ENCODE measurements around the gene RASGRP1. TPM values are rescaled to one million over a fixed set of nuclear protein-coding genes. Genes with fewer than 3 reads are reported as not detected.

RASGRP1 gene
- total RNA-seq, 2 experiments from 2014 or later = 66.6 to 69.7 TPM

DNA sequence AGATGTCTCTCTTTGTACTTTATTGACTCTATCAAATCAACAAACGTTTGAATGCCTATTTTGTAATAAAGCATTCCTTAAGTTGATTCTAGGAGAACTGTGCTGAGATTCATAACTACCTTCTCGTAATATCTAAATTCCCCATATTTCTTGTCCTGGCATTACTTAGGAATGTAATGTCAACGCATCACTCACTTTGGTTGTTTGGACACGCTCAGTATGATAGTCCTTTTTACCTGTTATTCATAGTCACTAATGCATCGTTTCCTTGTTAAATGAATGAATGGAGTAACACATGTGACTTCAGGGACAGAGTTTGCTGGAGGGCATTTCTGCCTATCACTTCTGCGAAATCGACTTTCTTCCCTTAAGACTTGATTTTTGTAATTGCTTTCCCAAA lies 44.1 kb upstream of the RASGRP1 start:
- intact Hi-C loops (cut with DNase I, micrococcal nuclease) = loop anchor here in 1 of 2 experiments (5.0 kb wide), 2 partner anchors 36 to 39 kb away; no protein-coding TSS in a partner anchor
- H3K9me3 ChIP-seq (ENCODE audit: control insufficient read depth in 1 of 2, insufficient read depth in 1 of 2, low read length in 2 of 2) = no peaks in the 10 kb centered on the region
- H3K4me1 ChIP-seq (ENCODE audit: insufficient read depth, low read length) = peaks cover 37% of the 10 kb centered on the region
- DNase-seq = no peak
- no peaks in the 10 kb centered on the region for H3K27me3 Mint-ChIP-seq
- no peaks in the 10 kb centered on the region for H3K36me3 Mint-ChIP-seq (ENCODE audit: low read depth)
- no peak overlapping the region for H3K27ac ChIP-seq (ENCODE audit: low read depth in 1 of 2, low read length in 2 of 2)
- peaks cover 53% of the 10 kb centered on the region for H3K4me1 Mint-ChIP-seq (ENCODE audit: low read depth)
- CTCF ChIA-PET = interaction anchor here (0.8 to 1.5 kb wide), 3 partner anchors 44 to 75 kb away, joined by 3 to 5 read pairs (median 3); partner anchors contain the start of gene RASGRP1
- POLR2A ChIA-PET = no interaction called here
- TF ChIP-seq, protein P1, sequence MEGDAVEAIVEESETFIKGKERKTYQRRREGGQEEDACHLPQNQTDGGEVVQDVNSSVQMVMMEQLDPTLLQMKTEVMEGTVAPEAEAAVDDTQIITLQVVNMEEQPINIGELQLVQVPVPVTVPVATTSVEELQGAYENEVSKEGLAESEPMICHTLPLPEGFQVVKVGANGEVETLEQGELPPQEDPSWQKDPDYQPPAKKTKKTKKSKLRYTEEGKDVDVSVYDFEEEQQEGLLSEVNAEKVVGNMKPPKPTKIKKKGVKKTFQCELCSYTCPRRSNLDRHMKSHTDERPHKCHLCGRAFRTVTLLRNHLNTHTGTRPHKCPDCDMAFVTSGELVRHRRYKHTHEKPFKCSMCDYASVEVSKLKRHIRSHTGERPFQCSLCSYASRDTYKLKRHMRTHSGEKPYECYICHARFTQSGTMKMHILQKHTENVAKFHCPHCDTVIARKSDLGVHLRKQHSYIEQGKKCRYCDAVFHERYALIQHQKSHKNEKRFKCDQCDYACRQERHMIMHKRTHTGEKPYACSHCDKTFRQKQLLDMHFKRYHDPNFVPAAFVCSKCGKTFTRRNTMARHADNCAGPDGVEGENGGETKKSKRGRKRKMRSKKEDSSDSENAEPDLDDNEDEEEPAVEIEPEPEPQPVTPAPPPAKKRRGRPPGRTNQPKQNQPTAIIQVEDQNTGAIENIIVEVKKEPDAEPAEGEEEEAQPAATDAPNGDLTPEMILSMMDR (IDR thresholded peaks at IDR 0.05) = no peak
- no peak overlapping the region for H3K4me3 ChIP-seq (ENCODE audit: low read length)
- ATAC-seq (ENCODE audit: poor library complexity) = no peak
- H3K9me3 Mint-ChIP-seq = no peaks in the 10 kb centered on the region
- H3K4me3 Mint-ChIP-seq = no peak overlapping the region
- H3K27ac Mint-ChIP-seq = no peak overlapping the region
- no peaks in the 10 kb centered on the region for H3K36me3 ChIP-seq (ENCODE audit: insufficient read depth, low read length)
- no peaks in the 10 kb centered on the region for H3K27me3 ChIP-seq (ENCODE audit: control insufficient read depth in 1 of 2, insufficient read depth in 2 of 2, low read length in 2 of 2)

DNA sequence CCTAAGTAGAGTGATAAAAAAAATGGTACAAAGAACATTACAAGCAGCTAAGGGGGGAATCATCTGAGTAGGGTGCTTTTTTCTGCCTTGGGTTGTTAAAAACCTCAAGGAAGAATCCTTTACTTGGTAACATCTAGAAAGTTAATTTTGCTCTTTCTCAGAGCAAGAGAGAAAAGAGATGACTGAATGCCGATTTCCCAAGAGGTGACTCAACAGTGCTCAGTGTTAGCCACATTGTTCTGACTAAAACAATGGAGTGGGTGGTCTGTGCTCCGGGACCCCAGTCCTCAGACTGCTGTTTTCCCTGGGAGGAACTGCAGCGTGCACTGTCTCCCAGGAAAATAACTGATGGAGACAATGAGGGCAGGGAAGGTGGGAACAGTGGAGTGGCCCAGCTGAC lies 41.1 kb upstream of the RASGRP1 start:
- peaks cover 9% of the 10 kb centered on the region for H3K4me1 ChIP-seq (ENCODE audit: insufficient read depth, low read length)
- H3K4me3 ChIP-seq (ENCODE audit: low read length) = no peak overlapping the region
- no peaks in the 10 kb centered on the region for H3K36me3 ChIP-seq (ENCODE audit: insufficient read depth, low read length)
- H3K27me3 ChIP-seq (ENCODE audit: control insufficient read depth in 1 of 2, insufficient read depth in 2 of 2, low read length in 2 of 2) = no peaks in the 10 kb centered on the region
- Mint-ChIP-seq H3K27ac (no peak overlapping the region), H3K36me3 (ENCODE audit: low read depth) (no peaks in the 10 kb centered on the region), H3K4me3 (no peak overlapping the region), H3K27me3 (no peaks in the 10 kb centered on the region), H3K9me3 (no peaks in the 10 kb centered on the region), H3K4me1 (ENCODE audit: low read depth) (peaks cover 25% of the 10 kb centered on the region)
- H3K9me3 ChIP-seq (ENCODE audit: control insufficient read depth in 1 of 2, insufficient read depth in 1 of 2, low read length in 2 of 2) = no peaks in the 10 kb centered on the region
- ChIA-PET CTCF (no interaction called here), POLR2A (interaction anchor here (0.7 kb wide), 1 partner anchor 19 kb away, joined by 3 read pairs; no protein-coding TSS in a partner anchor)
- TF ChIP-seq, protein P1 (IDR thresholded peaks at IDR 0.05) = no peak
- ATAC-seq (ENCODE audit: poor library complexity) (no peak), DNase-seq (no peak)
- H3K27ac ChIP-seq (ENCODE audit: low read depth in 1 of 2, low read length in 2 of 2) = no peak overlapping the region
- intact Hi-C loops (cut with DNase I, micrococcal nuclease) = loop anchor here in 1 of 2 experiments (5.0 kb wide), 2 partner anchors 33 to 42 kb away; no protein-coding TSS in a partner anchor

DNA sequence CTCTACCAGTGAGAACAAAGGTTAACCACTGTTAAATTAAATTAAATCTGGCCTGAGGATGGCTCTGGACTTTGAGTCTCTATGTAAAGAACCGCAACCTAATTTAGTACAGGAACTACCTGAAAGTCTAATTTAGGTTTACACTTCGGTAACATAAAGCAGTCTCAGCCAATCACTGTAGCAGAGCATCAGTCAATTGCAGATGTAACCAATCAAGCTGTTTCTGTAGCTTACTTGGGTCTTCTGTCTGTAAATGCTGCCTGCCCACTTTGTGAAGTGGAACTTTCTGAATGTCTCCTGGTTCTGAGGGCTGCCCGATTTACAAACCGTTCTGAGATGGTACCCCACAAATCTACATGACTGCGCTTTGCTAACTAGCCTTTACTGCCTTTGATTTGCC lies 39.1 kb upstream of the RASGRP1 start:
- no peak for DNase-seq
- H3K27ac Mint-ChIP-seq = no peak overlapping the region
- no peak overlapping the region for H3K4me3 Mint-ChIP-seq
- H3K36me3 Mint-ChIP-seq (ENCODE audit: low read depth) = no peaks in the 10 kb centered on the region
- no peaks in the 10 kb centered on the region for H3K27me3 ChIP-seq (ENCODE audit: control insufficient read depth in 1 of 2, insufficient read depth in 2 of 2, low read length in 2 of 2)
- no peaks in the 10 kb centered on the region for H3K36me3 ChIP-seq (ENCODE audit: insufficient read depth, low read length)
- H3K27ac ChIP-seq (ENCODE audit: low read depth in 1 of 2, low read length in 2 of 2) = no peak overlapping the region
- no peak overlapping the region for H3K4me3 ChIP-seq (ENCODE audit: low read length)
- H3K9me3 Mint-ChIP-seq = no peaks in the 10 kb centered on the region
- peaks cover 5% of the 10 kb centered on the region for H3K4me1 Mint-ChIP-seq (ENCODE audit: low read depth)
- H3K9me3 ChIP-seq (ENCODE audit: control insufficient read depth in 1 of 2, insufficient read depth in 1 of 2, low read length in 2 of 2) = no peaks in the 10 kb centered on the region
- H3K4me1 ChIP-seq (ENCODE audit: insufficient read depth, low read length) = no peaks in the 10 kb centered on the region
- H3K27me3 Mint-ChIP-seq = no peaks in the 10 kb centered on the region
- ChIA-PET CTCF (interaction anchor here (0.7 to 1.0 kb wide), 2 partner anchors 40 to 87 kb away, joined by 3 read pairs; partner anchors contain the start of gene RASGRP1), POLR2A (interaction anchor here (1.0 kb wide), 1 partner anchor 49 kb away, joined by 3 read pairs; no protein-coding TSS in a partner anchor)
- ATAC-seq (ENCODE audit: poor library complexity) = no peak
- TF ChIP-seq, protein P1 (IDR thresholded peaks at IDR 0.05) = no peak
- intact Hi-C loops (cut with DNase I, micrococcal nuclease) = loop anchor here in 1 of 2 experiments (5.0 kb wide), 1 partner anchor 34 kb away; no protein-coding TSS in a partner anchor
